KG1 (cell line): ENCODE data around the gene SLC10A7.

ENCODE experiments used
- DNase-seq: peaks from one replicate; lab custom pipeline; 2025; lab: John Stamatoyannopoulos, UW

Gene SLC10A7

DNA sequence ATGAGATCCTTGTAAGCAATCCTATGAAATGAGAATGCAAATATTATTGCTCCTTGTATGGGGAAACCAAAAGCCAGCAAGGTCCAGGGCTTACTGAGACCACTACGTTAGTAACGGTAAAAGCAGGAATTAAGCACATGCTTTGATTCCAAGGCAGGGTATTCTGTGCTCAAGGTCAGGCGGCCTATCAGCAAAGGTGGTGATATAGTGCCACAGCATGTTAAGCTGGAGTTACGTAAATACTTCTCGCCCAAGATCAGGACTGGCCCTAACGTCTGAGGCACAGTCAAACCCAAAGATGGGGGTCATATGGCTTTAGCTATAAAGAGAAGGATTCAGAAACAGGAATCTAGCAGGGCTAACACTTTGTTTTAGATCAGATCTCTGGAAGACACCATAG is 27.6 kb downstream of the SLC10A7 start:
- DNase-seq = no peak

DNA sequence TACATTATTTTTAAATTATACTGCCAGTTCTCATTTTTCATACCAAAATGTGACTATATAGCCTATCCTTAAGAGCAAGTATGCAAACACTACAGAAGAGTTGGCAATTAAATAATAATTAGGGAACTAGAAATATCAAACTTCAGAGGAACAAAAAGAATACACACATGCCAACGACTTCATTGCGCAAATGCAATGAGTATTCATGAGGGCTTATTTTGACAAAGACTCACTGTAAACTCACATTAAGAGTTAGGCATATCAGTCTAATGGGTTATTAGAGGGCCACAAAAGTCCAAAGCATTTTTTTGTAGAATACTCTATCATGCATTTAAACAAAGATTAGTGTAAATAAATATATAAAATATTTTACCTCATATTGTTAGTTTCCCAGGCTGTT is 31.6 kb downstream of the SLC10A7 start:
- DNase-seq = no peak

DNA sequence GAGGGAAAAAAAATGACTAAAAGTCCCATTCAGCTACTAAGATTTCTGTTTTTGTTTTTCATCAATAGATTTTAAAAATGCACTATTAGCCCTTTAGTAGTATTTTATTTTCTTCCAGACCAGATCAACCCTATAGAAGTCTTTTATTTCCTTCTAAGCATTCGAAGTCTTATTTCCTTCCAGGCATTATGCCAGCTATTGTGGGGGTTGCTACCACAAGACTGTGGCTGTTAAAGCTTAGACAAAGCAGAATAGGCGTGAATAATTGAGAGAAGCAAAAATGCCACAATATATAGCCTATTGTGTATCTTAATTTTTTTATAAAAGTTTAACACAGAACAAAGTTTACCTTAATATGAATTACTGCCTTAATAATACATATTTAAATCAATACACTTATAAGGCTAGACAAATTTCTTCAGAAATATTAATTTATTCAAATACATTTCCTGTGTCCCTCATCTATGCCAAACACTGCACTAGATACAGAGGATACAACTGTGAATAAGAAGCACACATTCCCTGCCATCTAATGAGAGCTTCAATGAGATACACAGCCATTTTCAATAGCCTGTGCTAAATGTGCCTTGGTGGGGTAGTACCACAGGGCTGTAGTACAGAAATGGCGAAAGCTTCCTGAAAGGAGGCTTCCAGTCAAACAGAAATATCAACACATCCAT is 33.1 kb downstream of the SLC10A7 start:
- no peak for DNase-seq

DNA sequence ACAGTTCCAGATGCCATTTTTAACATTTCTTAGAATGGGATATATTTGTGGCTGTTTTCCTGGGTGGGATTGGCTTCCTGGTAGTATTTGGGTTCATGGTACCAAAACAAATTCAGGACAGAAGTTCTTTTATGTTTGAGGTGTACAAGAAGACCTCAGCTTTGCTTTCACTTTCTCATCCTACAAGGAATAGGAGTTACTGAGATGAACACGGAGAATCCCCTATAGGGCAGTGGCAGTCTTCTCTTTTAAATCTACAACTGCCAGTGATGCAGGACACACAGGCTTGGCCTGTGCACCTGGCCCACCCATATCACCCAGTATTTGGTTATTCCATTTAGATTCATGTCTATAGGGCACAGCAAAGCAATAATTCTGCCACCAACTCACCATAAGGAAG is 35.2 kb downstream of the SLC10A7 start:
- no peak for DNase-seq

DNA sequence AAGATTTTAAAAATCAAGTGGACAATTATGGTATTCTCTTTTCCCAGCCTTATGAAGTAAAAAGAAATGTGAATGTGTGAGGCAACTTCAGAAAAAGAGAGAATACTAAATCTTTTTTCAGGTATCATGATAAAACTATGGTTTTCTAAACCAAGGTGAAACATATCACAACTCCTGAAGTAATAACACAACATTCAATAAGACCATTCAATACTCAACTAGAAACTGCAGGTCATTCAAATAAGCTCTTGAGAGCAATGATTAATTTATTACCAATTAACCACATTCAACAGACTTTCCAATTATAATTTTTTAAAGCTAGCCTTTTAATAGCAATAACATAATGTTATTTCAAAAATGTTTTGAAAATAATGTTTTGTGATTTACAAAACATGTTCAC is 35.8 kb downstream of the SLC10A7 start:
- no peak for DNase-seq

DNA sequence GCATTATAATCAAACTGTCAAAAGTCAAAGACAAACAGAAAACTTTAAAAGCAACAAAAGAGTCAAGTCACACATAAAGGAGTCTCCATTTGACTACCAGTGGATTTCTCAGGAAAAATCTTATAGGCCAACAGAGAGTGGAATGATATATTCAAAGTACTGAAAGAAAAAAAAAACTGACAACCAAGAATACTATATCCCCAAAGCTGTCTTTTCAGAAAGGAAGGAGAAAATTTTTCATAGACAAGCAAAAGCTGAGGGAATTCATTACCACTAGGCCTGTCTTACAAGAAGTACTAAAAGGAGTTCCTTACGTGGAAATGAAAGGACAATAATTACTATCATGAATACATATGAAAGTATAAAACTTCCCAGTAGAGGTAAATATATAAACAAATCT is 39.0 kb downstream of the SLC10A7 start:
- no peak for DNase-seq

DNA sequence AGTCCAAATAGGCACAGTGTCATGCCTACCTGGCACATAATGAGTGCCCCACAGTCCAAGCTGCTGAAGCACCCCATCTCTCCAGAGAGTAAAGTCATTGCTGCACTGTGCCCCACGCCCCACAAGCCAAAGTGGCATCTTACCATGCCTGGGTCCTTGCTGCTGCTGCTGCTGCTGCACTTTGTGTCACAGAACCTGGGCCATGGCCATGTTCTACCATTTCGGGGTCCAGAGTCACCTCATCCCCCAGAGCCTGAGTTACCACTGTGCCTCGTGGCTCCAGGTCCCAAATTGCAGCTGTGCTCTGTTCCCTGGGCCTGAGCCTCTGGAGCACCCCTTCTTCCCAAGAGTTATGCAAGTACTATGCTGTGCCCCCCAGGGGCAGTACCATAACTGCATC is 40.5 kb downstream of the SLC10A7 start:
- DNase-seq = no peak

DNA sequence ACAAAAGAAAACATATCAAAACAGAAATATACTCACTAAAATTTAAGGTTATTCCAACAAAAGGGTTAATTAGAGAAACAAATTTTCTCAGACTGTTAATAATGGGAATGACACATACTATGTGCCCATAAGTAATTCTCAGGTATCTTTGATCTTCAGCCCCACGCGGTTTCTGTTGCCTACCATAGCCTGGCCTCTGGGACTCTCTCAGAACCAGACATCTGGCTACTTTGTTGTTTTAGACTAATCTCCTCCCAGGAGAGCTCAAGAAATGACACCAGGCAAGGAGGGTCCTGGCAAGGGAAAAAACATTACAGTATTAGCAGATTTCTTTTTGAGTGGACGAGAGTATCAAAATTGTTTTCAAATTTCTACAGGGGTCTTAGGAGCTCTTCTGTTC is 43.7 kb downstream of the SLC10A7 start:
- no peak for DNase-seq

DNA sequence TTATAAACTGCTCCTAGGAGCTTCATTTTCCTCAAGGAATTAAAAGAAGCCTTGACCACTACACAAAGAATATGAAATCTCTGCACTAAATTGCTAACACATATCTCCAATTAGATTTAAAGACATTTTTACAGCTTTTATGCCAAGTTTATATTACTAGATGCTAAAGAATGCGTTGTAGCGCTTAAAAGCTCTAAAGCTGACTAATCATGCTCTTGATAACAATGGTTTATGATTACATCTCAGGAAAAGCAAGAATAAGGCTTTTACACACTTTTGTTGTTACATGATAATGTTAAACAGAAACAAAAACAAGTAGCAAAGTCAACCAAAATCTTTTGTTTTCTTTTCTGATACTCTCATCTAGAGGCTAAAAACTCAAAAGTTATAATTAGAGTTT is 44.7 kb downstream of the SLC10A7 start:
- no peak for DNase-seq

DNA sequence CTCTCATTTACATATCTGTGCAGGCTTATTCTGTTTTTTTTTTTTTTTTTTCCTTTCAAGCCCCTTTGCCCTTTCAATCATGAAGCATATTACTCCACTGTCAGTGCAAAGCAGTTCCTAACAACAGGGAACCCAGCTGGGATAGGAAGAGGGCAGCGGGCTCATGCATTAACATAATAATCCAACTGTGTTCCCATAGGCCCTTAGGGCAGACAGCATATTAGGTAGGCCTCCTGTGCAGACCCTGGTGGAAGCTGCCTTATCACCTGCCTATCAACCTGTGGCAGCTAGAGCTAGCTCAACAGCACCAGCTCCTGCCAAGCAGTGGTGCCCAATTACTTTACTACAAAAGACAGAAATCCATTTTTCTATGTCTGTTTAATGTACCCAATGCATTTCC is 49.3 kb downstream of the SLC10A7 start:
- DNase-seq = no peak

DNA sequence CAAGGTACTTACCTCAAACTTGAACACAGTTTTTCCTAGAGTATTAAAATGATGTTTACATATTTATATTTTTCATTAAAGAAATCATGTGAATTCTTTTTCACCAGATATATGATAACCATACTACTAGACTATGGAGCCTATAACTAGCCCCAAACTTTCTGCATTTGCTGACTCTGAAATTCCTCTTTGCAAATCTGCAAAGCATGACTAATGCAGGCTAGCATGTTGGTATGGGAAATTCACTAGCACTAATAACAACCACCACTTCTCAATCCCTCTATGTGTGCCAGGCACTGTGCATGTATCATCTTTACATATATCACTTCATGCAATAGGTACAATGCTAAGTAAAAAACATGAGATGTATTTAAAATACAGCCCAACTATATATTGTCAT is 51.1 kb downstream of the SLC10A7 start:
- no peak for DNase-seq

DNA sequence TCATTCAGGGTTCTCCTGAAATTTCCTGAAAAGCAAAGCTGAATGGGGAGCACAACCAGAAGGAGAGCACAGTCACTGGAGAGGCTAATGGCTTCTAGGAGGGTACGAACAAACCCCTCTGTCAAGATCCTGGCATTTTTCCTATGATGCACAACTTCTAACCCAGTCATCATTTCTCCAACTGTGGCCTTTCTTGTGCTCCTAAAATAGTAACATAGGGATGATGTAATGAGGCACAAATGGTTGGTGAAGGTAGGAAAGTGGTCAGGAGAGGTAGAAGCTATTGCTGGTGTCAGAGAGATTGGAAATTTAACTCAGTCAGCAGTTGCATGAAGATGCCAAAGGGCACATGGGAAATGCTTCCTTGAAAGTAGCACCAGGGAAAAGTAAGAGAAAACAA is 52.7 kb downstream of the SLC10A7 start:
- DNase-seq = no peak

DNA sequence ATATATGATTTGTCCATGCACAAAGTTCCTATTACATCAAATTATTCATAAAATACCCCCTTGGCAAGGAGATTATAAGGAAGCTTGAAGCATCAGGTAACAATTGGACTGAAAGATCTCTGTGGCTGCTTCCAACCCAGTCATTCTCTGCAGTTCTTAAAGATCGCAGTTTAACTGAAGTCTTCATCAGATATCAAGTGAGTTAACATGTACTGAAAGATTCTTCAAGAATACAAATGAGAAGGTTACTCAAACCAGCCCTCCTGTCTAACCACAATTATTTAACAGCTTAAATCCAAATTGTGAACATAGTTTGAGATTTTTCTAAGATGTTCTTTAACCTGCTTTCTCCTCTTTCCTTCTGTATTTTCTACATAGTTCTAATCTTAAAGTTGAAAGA is 56.1 kb downstream of the SLC10A7 start:
- DNase-seq = no peak

DNA sequence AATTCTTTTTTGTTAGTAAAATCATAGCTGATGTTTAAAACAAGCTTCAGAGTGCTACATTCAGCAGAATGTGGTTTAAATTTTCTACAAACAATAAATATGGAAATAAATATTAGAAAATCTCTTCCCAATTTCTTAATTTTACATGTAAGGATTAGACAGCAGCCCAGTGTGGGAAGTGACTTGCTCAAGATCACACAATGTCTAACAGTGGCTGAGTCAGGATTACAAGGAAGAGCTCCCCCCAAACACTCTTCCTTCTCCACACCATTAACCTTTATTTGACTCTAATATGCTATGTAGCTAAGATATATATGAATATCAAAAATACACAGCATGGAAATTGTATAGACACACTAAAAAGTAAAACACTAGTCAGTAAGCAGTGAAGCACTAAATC is 59.5 kb downstream of the SLC10A7 start:
- no peak for DNase-seq

DNA sequence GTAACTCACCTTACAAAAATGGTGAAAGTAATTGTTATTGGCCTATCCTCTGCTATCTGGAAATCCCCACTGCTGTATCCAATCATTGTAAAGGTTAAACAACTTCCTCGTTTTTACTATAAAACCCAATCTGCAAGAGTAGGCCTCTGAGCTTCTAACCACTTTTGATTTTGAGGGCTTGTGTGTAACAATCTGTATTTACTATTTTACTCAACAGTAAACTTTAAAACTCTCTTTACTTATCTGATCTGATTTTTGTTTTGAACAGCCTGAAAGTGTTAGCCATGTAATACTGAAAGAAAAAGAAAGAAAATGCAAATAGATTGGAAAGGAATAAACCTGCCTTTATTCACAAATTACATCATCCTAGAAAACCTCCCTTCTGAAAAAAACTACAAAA is 63.1 kb downstream of the SLC10A7 start:
- DNase-seq = no peak

DNA sequence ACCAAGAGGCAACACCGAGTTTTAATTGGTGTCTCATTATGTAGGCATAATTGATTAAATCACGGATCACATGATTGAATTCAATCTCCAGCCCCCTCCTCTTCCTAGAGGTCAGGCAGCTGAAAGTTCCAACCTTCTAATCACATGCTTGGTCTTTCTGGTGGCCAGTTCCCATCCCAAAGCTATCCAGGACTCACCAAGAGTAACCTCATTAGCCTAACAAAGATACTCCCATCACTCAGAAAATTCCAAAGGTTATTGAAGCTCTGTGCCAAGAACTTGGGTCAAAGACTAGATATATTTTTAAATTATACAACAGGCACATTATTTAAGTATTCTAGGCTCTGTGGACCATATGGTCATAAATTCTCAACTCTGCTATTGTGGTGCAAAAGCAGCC is 65.1 kb downstream of the SLC10A7 start:
- DNase-seq = no peak

DNA sequence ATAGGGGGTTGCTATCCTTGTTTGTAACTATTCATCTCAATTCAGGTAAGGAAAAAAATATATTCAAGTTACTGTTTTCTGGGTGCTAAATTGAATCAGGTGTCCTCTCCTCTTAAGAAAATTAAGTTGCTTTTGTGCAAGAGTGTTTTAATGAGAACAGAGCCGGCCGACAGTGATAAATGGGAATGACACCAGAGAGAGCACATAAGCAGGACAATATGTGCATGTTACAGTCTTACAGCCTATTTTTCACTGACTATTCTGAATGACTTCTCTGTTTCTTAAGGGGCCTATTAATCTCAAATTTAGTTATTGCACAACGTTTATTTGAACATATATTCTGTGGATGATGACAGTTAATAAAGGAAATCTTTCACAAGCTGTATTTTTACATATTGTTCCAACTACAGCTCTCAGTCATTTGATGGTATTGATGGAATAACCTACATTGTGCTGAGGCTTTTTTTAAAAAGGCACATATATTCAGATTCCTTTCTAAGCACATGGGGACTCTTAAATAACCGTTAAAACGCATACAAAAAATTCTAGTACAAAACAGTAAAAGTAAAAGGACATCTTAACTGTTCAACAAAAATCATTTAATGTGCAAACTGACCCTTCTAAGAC is 68.4 kb downstream of the SLC10A7 start:
- no peak for DNase-seq

DNA sequence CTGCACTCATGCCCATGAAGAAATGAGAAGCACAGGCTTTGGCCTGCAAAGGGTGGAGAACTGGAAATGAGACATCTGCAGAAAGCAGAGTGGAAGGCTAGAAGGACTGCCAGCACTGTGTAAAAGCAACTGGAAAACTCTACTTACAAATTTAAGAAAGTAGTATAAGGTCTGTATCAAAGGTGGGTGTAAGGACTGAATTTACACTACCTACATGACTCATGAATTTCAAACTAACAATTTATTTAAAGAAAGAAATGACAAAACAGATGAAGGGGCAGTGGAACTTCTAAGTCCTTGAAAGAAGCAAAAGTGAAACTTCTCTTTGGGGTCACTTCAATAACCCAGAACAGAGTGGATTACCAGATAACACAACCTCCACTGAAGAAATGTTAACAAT is 71.2 kb downstream of the SLC10A7 start:
- DNase-seq = no peak

DNA sequence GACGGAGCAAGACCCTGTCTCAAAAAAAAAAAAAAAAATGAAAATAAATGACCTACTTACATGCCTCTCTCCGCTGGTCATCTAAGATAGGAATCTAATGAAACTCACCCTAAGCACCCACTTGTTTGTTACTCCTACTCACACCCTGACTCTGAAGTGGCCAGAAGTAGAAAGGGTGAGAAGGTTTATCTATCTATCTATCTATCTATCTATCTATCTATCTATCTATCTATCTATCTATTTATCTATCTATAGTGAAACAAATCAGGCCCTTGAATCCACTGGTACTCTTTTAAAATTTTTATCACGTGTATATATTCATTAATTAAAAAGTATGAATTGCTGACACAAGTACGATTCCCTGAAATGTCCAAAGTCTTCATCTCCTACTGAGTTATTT is 75.2 kb downstream of the SLC10A7 start:
- no peak for DNase-seq

DNA sequence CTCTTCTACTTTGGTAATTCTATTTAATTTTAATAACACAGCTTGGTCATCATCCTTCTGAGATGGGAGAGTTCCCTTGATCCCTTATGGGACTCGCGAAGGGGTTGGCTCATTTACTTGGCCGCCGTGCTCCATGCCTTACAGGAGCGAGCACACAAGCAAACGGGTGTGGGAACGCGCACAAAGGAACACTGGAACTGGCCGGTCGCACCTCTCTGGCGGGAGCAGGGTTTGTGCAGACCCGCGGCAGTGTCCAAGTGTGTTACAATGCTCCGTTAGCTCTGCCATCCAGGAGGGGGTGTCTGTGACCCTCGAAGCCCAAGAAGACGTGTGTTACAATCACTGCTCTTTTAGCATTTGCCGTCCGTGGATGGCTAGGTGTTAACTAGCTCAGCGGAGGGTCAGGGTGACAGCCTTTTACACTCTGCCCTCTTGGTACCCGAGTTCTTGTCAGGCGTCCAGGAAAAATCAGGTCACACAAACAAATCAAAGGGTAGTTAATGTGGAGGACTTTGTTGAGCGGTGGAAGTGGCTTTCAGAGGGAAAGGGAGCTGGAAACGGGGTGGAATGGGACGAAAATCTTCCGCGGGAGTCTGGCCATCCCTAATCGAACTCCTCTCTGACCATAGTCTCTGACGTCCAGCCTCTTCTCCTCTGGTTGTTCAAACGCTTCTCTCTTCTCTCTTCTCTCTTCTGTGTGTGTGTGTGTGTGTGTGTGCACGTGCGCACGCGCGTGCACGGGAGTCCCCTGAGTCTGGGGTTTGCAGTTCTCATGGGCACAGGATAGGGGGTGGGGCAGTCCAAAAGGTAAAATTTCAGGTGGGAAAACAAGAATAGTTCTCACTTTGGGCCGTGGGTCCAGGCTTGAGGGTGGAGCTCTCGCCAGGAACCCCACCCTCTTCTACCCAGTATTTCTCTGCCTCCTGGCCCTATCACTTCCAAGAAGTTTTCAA is 76.3 kb downstream of the SLC10A7 start:
- no peak for DNase-seq

DNA sequence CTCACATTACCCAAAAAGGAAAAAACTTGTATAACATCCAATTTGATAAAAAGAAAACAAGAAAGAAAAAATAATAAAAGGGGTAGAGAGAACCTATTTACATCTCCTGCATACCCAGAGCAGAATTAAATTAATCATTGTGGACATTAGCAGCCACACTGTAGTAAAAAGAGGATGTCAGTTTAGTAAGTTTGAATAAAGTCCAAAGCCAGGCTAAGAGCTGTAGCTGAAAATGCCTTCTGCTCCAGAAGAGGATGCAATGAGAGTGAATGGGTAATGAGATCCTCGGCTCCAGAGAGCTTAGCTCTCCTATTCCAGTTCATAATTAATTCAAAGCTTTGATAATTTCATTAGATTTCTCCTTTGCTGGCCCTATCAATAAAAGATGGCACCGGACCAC is 78.2 kb downstream of the SLC10A7 start:
- DNase-seq = no peak

DNA sequence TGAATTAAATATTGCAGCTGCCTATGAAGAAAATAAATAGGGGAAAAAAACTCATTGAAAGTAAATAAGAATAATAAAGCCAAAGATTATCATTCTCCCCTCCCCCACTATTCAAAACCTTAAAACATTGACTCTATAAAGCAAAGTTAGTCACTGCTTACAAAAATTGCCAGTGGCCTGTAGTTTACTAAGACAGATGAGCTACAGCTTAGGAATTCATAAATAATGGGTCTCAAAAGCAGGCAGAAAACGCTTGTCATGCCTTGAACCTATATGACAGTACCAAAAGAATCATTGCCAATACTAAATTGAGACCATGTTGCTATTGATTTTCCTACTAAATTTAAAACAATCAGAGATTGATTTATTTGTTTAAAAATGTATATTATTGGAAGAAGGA is 78.9 kb downstream of the SLC10A7 start:
- DNase-seq = no peak

DNA sequence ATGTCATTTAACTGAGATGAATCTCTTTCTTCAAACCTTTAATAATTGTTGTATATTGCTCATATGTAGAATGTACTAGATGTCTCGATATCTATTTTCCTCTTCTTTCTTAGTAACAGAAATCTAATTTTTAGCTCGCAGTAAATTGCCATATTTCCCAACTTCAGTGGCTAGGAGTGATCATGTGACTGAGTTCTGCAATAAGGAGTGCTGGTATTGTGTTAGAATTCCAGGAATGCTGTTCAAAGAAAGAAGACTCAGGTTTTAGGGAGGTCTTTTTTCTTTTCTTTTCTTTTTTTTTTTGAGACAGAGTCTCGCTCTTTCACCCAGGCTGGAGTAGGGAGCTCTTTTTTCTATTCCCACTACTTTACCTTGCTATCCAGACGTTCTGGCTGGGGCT is 81.7 kb downstream of the SLC10A7 start:
- DNase-seq = no peak
